CD4-positive, alpha-beta memory T cell (primary cell): ENCODE data around the gene SLC4A9. TPM values are rescaled to one million over a fixed set of nuclear protein-coding genes. Genes with fewer than 3 reads are reported as not detected.

Experiments used
- CTCF ChIA-PET: fragments of 350-600 bp; sonication (Branson Sonifier 250); formaldehyde crosslinking; loops from one replicate; lab custom pipeline; 2021; ENCODE audit warnings: inconsistent platforms; ENCODE audit not compliant: partially characterized antibody; lab: Charles Lee
- POLR2A ChIA-PET: fragments of 350-600 bp; sonication (Branson Sonifier 250); formaldehyde crosslinking; loops from one replicate; lab custom pipeline; 2021; ENCODE audit not compliant: partially characterized antibody; lab: Charles Lee
- DNase-seq, 5 donors: peaks; one replicate each; pipeline versions ENCODE4 v3.0.0 to v3.0.0-alpha.2; 2020 to 2022; ENCODE audit warnings: mixed read lengths in 1 of 5
- H3K27ac ChIP-seq: one replicate; pipeline ENCODE4 v1.7.0; 2013; ENCODE audit warnings: low read depth, low read length
- H3K27me3 ChIP-seq: 2 replicates; pipeline ENCODE4 v1.7.0; 2013; ENCODE audit warnings: mild to moderate bottlenecking, low read length, moderate library complexity; ENCODE audit not compliant: insufficient read depth
- H3K36me3 ChIP-seq: 2 replicates; pipeline ENCODE4 v1.7.0; 2013; ENCODE audit warnings: mild to moderate bottlenecking, low read length, moderate library complexity; ENCODE audit not compliant: insufficient read depth
- H3K4me1 ChIP-seq: 2 replicates; pipeline ENCODE4 v1.7.0; 2013; ENCODE audit warnings: mild to moderate bottlenecking, low read length, moderate library complexity; ENCODE audit not compliant: insufficient read depth
- H3K4me3 ChIP-seq, 2 donors: one replicate each; pipeline ENCODE4 v1.7.0; 2013; ENCODE audit warnings: low read length in 2 of 2, mild to moderate bottlenecking in 1 of 2
- H3K9me3 ChIP-seq, 2 donors: one replicate each; pipeline ENCODE4 v1.7.0; 2013; ENCODE audit warnings: low read length in 2 of 2, control low read depth in 1 of 2; ENCODE audit not compliant: control insufficient read depth in 1 of 2
- H3K27ac Mint-ChIP-seq, 7 donors: one replicate each; pipeline ENCODE4 v1.8.0; 2020 to 2021; ENCODE audit warnings: mixed read lengths in 7 of 7, mild to moderate bottlenecking in 6 of 7, inconsistent platforms in 3 of 7, moderate library complexity in 3 of 7
- H3K27me3 Mint-ChIP-seq, 2 donors: one replicate each; pipeline ENCODE4 v1.8.0; 2020 to 2021; ENCODE audit warnings: mixed read lengths in 2 of 2
- H3K36me3 Mint-ChIP-seq, 2 donors: one replicate each; pipeline ENCODE4 v1.8.0; 2020 to 2021; ENCODE audit warnings: mixed read lengths in 2 of 2, inconsistent platforms in 1 of 2, mild to moderate bottlenecking in 1 of 2
- H3K4me1 Mint-ChIP-seq, 4 donors: one replicate each; pipeline ENCODE4 v1.8.0; 2020 to 2021; ENCODE audit warnings: mixed read lengths in 4 of 4, mild to moderate bottlenecking in 1 of 4
- H3K4me3 Mint-ChIP-seq, 8 donors: one replicate each; pipeline ENCODE4 v1.8.0; 2020 to 2021; ENCODE audit warnings: mixed read lengths in 8 of 8, mild to moderate bottlenecking in 7 of 8, moderate library complexity in 6 of 8, inconsistent platforms in 3 of 8
- H3K9me3 Mint-ChIP-seq, 8 donors: one replicate each; pipeline ENCODE4 v1.8.0; 2020 to 2021; ENCODE audit warnings: mixed read lengths in 8 of 8, mild to moderate bottlenecking in 5 of 8, inconsistent platforms in 3 of 8, moderate library complexity in 1 of 8
- intact Hi-C: fragments of 100-400 bp; cut with micrococcal nuclease; formaldehyde crosslinking; loops from one replicate; pipeline ENCODE4 v1.15.1; 2023
- polyA plus RNA-seq, 2 donors: library from polyadenylated mRNA; unstranded; fragments of 300-500 nt; fragmentation: Illumina TruSeq; gene quantifications; one replicate each; pipeline ENCODE4 v1.2.3, GENCODE V29; 2021
- total RNA-seq, 2 experiments: library from RNA; stranded (reverse); gene quantifications; one replicate each; pipeline ENCODE4 v1.2.3, GENCODE V29; 2021

SLC4A9 gene
- total and polyA plus RNA-seq, 4 experiments from 2014 or later = not detected

DNA sequence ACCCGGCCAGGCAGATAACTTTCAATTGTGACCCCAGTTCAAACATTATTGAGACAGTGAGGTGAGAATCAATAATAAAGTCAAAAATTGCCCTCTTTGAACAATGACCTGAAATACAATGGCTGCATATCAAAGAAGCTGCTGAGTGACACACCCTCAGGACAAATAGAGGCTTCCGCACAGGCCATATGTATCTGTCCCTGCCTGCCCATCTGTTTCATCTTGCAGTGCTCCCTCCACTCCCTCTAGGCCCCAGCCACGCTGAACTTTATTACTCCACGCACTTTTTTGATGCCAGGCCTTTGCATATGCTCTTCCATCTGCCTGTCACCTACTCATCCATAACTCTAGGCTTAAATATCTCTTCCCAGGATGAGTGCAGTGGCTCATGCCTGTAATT is 41.2 kb upstream of the SLC4A9 start:
- no peak for DNase-seq
- H3K4me1 ChIP-seq = no peaks in the 10 kb centered on the region
- no peaks in the 10 kb centered on the region for H3K27me3 ChIP-seq
- Mint-ChIP-seq H3K36me3 (no peaks in the 10 kb centered on the region), H3K27ac (no peak overlapping the region), H3K4me3 (no peak overlapping the region), H3K27me3 (no peaks in the 10 kb centered on the region), H3K4me1 (peaks cover 0 to 2% (median 0%) of the 10 kb centered on the region in 4 donors), H3K9me3 (peaks cover 0 to 1% (median 0%) of the 10 kb centered on the region in 8 donors)
- CTCF ChIA-PET = interaction anchor here (1.1 to 1.3 kb wide), 2 partner anchors 33 to 37 kb away, joined by 3 read pairs; no protein-coding TSS in a partner anchor
- POLR2A ChIA-PET = no interaction called here
- no peaks in the 10 kb centered on the region for H3K36me3 ChIP-seq
- no peaks in the 10 kb centered on the region for H3K9me3 ChIP-seq
- intact Hi-C loops = no loop called here
- H3K27ac ChIP-seq = no peak overlapping the region
- no peak overlapping the region for H3K4me3 ChIP-seq

DNA sequence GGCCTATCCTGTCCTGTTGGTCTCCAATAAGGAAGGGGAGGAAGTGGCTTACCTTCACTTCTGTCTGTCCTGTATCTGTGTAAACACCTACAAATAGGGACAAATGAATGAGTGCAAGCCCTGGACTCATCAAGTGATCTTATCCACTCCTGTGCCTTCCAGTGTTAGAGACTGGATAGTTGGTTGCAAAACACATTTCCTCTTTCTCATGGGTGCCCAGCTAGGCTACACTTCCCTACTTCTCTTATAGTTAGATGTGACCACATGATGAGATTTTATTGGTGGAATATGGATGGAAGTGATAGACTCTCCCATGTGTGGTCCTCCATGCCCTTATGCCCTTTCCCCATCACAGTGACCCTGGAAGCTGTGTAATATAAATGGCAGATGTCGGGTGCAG is 40.2 kb upstream of the SLC4A9 start:
- Histone ChIP-seq H3K4me3 (no peak overlapping the region), H3K27me3 (no peaks in the 10 kb centered on the region), H3K36me3 (no peaks in the 10 kb centered on the region), H3K27ac (no peak overlapping the region), H3K4me1 (no peaks in the 10 kb centered on the region), H3K9me3 (no peaks in the 10 kb centered on the region)
- ChIA-PET POLR2A (no interaction called here), CTCF (interaction anchor here (1.6 kb wide), 1 partner anchor 26 kb away, joined by 4 read pairs; the partner anchor contains the start of gene HBEGF)
- no peak for DNase-seq
- no peak overlapping the region for H3K4me3 Mint-ChIP-seq
- H3K36me3 Mint-ChIP-seq = no peaks in the 10 kb centered on the region
- no peak overlapping the region for H3K27ac Mint-ChIP-seq
- peaks cover 0 to 1% (median 0%) of the 10 kb centered on the region in 8 donors for H3K9me3 Mint-ChIP-seq
- intact Hi-C loops = no loop called here
- peaks cover 0 to 2% (median 0%) of the 10 kb centered on the region in 4 donors for H3K4me1 Mint-ChIP-seq
- no peaks in the 10 kb centered on the region for H3K27me3 Mint-ChIP-seq

DNA sequence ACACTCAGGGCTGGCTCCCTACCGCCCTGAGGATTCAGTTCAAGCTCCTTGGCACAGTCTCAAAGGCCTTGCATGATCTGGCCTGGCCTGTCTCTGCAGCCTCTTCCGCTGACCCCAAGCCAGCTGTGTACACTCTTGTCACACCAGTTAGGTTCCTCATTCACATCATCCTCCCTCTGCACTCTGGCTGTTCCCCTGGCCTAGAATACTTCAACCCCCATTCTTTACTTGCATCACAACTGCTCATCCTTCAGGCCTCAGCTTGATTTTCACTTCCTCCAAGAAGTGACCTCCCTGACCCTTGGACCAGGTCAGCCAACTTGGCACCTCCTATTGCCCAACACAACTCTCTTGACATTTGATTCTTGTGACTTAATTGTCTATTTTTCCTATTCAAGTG is 38.2 kb upstream of the SLC4A9 start:
- Mint-ChIP-seq H3K27me3 (no peaks in the 10 kb centered on the region), H3K27ac (no peak overlapping the region), H3K4me3 (no peak overlapping the region), H3K36me3 (no peaks in the 10 kb centered on the region), H3K9me3 (peaks cover 0 to 1% (median 0%) of the 10 kb centered on the region in 8 donors), H3K4me1 (peaks cover 0 to 2% (median 0%) of the 10 kb centered on the region in 4 donors)
- Histone ChIP-seq H3K27ac (no peak overlapping the region), H3K4me3 (no peak overlapping the region), H3K36me3 (no peaks in the 10 kb centered on the region), H3K27me3 (no peaks in the 10 kb centered on the region), H3K4me1 (no peaks in the 10 kb centered on the region), H3K9me3 (no peaks in the 10 kb centered on the region)
- CTCF ChIA-PET = interaction anchor here (0.9 kb wide), 1 partner anchor 30 kb away, joined by 3 read pairs; no protein-coding TSS in a partner anchor
- no peak for DNase-seq
- intact Hi-C loops = no loop called here
- POLR2A ChIA-PET = no interaction called here

DNA sequence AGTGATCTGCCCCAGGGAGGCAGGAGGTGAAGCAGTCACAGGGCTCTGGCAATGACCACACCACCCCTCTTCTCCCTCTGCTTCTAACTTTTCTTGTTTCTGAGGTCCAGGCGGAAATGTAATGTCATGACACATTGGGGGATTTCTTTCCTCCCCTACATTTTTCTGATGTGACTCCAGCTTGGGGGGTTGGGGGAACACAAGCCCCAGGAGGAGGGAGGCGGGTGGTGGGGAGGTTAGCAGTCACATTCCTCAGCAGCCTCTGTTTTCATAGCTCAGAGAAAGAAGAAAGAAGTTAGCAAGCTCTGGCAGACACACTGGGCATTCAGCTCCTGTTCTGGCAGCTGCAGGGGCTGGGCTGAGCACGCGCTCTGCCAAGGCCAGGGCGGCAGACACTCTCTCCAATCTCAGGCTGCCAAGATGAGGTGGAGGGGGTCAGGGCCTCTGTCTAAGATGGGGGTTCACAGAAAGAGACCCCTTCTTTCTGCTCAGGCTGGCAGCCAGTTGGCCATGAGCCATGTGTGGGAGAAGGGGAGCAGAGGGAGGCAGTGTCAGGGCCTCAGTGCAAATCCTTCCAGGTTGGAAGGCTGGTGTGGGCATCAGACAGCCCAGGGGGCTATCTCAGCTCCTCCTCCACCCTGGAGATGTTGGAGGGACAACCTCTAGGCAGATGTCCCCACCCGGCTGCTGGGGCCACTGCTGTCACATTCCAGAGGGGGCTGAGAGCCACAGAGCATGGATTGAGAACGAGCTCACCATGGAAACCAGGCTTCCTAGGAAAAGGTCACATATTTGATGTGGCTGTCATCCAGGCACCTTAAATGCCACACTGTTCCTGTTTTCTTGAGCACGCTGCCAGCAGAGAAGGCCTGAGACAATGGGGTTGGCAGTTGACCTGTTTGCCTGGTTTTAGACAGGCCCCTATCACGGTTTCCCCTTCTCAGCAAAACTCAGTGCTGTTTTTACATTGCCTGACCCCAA is 37.0 kb upstream of the SLC4A9 start:
- ChIA-PET POLR2A (no interaction called here), CTCF (interaction anchor here (1.4 kb wide), 1 partner anchor 28 kb away, joined by 3 read pairs; no protein-coding TSS in a partner anchor)
- DNase-seq = no peak
- H3K27ac ChIP-seq = no peak overlapping the region
- H3K4me1 Mint-ChIP-seq = peaks cover 0 to 2% (median 0%) of the 10 kb centered on the region in 4 donors
- no peaks in the 10 kb centered on the region for H3K27me3 ChIP-seq
- peaks cover 0 to 2% of the 10 kb centered on the region in 2 donors for H3K27me3 Mint-ChIP-seq
- intact Hi-C loops = no loop called here
- no peaks in the 10 kb centered on the region for H3K36me3 Mint-ChIP-seq
- H3K27ac Mint-ChIP-seq = no peak overlapping the region
- H3K4me3 ChIP-seq = no peak overlapping the region
- H3K4me3 Mint-ChIP-seq = no peak overlapping the region
- no peaks in the 10 kb centered on the region for H3K9me3 ChIP-seq
- H3K4me1 ChIP-seq = no peaks in the 10 kb centered on the region
- no peaks in the 10 kb centered on the region for H3K36me3 ChIP-seq
- H3K9me3 Mint-ChIP-seq = peaks cover 0 to 1% (median 0%) of the 10 kb centered on the region in 8 donors

DNA sequence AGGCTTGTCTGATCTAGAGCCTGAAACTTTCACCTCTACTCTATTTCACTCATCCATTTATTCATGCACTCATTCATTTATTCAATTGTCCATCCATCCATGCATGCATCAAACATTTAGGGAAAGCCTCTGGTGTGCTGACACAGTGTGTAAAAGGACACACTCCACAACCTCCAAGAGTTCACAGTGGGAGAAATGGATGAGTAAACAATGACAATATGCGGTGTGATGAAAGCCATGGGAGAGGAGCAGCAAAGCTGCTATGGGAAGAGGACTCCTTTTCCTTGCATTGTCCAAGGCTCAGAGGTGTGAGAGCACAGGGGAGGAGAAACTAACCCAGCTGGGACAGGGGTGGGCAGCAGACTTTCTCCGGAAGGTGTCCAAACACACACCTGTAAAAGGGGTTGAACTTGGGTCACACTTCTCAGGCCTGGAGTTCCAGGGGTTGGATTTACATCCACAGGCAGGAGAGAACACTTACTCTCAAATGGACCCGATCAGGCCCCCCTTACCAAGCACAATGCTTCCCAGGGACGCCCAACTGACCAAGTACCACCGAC is 35.9 kb upstream of the SLC4A9 start:
- H3K4me3 ChIP-seq = no peak overlapping the region
- peaks cover 0 to 2% of the 10 kb centered on the region in 2 donors for H3K27me3 Mint-ChIP-seq
- no peaks in the 10 kb centered on the region for H3K36me3 ChIP-seq
- H3K9me3 ChIP-seq = no peaks in the 10 kb centered on the region
- no peak overlapping the region for H3K4me3 Mint-ChIP-seq
- peaks cover 0 to 1% (median 0%) of the 10 kb centered on the region in 8 donors for H3K9me3 Mint-ChIP-seq
- H3K27ac Mint-ChIP-seq = no peak overlapping the region
- DNase-seq = no peak
- no peaks in the 10 kb centered on the region for H3K27me3 ChIP-seq
- H3K36me3 Mint-ChIP-seq = no peaks in the 10 kb centered on the region
- no peaks in the 10 kb centered on the region for H3K4me1 ChIP-seq
- intact Hi-C loops = no loop called here
- ChIA-PET CTCF (interaction anchor here (0.6 to 1.4 kb wide), 2 partner anchors 80 to 188 kb away, joined by 3 read pairs; no protein-coding TSS in a partner anchor), POLR2A (no interaction called here)
- H3K4me1 Mint-ChIP-seq = peaks cover 0 to 2% (median 0%) of the 10 kb centered on the region in 4 donors
- H3K27ac ChIP-seq = no peak overlapping the region

- Mint-ChIP-seq H3K36me3 (no peaks in the 10 kb centered on the region), H3K9me3 (peaks cover 0 to 1% (median 0%) of the 10 kb centered on the region in 8 donors), H3K27ac (no peak overlapping the region), H3K27me3 (peaks cover 0 to 2% of the 10 kb centered on the region in 2 donors), H3K4me1 (peaks cover 0 to 2% (median 0%) of the 10 kb centered on the region in 4 donors), H3K4me3 (no peak overlapping the region)
- H3K4me3 ChIP-seq = no peak overlapping the region
- ChIA-PET CTCF (interaction anchor here (0.7 to 1.4 kb wide), 2 partner anchors 21 to 80 kb away, joined by 3 read pairs; no protein-coding TSS in a partner anchor), POLR2A (no interaction called here)
- no peaks in the 10 kb centered on the region for H3K9me3 ChIP-seq
- no peaks in the 10 kb centered on the region for H3K4me1 ChIP-seq
- H3K36me3 ChIP-seq = no peaks in the 10 kb centered on the region
- DNase-seq = no peak
- no peak overlapping the region for H3K27ac ChIP-seq
- intact Hi-C loops = no loop called here
- H3K27me3 ChIP-seq = no peaks in the 10 kb centered on the region
Observed at GRCh38 chr5:140324617-140325241, 35.3 kb upstream of the SLC4A9 start.
